ENCODE results near the gene UBE2D1.
A peak's percentile ranks its signal among the peaks of the same experiment; 100 is the strongest.

UBE2D1 gene

DNA sequence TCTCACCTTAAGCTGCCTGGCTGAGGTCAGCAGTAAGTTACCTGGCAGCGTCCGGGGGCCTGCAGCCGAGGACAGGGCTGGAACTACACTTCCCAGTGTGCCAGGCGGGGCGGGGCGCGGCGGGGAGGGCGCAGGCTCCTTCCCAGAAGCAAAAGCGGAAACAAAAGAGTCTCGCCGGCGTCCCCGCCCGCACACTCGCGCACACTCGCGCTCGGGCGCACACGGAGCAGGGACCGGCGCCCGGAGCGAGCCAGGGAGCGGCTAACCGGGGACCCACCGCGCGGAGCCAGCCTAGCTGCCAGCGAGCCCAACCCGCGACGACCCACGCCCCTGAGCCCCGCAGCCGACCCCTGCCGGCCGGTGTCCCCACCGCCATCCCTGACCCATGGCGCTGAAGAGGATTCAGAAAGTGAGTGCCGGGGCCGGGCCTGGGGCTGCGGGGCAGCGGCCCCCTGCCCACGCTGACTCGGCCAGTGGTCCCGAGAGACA is at the start of gene UBE2D1:
Gene UBE2D1 (plus strand): TSS at position 190 of the 489 bp plus-strand sequence. CDS start 196 bp downstream, at position 386.
- peak; percentile 87 for DNase-seq (ENCODE audit: low spot score)

DNA sequence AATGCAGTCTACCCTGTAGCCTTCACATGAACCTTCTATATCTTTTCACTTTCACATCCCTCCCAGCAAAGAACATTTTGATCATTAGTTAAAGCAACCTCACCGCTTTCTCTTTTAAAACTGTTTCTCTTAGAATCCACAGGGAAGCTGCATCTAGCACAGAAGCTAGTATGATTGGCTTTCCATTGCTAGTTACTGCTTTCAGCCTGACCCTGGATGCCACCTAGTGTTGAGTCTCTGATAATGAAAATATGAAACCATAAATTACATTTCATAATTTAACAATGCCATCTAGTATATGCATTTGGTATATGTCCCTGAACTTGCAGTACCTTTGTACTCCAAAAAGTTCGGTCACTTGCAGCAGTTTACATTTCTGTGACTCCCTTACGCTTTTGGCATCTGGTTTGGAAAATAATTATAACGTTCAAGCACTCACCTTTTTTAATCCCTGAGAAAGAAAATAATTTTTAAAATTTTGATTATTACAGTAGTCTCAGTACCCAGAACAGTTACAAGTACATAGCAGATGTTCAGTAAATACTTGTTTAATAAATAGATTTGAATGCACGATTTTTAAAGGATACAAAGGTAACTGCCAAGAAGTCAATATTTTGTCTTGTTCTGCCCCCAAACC is 43.1 kb upstream of the UBE2D1 start:
- DNase-seq (ENCODE audit: low spot score), result peak; percentile 43

DNA sequence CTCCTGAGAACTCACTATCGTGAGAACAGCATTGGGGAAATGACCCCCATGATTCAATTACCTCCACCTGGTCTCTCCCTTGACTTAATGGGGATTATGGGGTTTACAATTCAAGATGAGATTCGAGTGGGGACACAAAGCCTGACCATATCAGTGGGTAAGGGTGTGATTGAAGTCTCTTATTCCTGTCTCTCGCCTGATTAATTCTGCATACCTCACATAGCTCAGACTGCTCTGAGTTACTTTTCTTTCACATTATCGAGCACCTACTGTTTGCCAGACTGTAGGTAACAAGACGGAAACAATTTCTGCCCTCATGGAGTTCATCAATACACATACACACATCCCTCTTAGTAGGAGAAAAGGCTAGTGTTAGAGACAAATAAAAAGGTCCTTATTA is 40.8 kb upstream of the UBE2D1 start:
- DNase-seq (ENCODE audit: low spot score), result no peak

DNA sequence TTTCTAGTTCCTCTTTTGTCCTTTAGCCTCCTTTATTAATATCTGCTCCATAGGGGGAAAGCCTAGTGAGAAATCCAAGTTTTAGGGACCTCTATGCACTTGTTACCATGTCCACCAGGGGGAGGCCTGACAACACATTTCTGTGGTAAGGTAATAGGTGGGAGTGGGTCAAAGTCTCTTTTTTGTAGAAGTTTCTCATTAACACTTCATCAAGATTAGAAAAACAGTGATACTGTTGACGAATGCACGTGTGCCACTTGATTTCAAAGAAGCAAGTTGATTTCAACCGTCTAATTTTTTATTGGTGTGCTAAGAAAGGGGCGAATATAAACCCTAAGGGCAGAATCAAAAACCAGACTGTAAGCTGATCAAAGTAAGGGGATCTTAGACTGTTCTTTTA is 35.2 kb upstream of the UBE2D1 start:
- peak; percentile 55 for DNase-seq (ENCODE audit: low spot score)

DNA sequence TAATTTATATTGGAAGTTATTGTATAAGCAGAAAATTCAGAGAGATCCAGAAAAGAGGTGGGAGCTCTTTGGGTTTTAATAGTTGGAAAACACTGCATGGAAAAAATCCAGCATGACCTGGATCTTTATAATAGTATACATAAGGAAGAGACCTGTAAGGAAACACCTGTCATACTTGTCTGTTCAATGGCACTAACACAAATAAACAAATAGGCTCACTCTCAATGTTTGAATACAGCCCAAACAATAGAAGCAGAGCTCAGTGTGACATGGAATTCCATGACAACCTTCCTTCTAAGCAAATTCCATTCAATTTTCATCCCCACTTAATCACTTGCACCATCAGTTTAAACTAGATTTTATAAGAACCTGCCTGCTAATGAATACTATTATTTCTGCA is 34.1 kb upstream of the UBE2D1 start:
- no peak for DNase-seq (ENCODE audit: low spot score)

DNA sequence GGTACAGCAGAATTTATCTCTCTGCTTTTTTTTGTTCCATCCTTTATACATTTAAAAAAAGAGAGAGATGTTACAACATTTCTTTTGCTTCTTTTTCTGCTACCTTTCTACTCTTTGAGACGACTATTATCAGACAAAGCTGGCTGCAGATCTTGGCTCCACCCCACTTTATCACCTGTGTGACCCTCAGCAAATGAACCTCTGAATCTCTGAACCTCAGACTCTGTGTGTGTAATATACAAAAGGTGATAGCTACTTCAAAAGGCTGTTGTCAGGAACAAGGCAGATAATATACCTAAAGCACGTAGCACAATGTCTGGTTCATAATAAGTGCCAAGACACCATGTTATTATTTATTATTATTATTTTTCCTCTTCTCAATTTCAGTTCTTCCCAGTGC is 32.6 kb upstream of the UBE2D1 start:
- no peak for DNase-seq (ENCODE audit: low spot score)

DNA sequence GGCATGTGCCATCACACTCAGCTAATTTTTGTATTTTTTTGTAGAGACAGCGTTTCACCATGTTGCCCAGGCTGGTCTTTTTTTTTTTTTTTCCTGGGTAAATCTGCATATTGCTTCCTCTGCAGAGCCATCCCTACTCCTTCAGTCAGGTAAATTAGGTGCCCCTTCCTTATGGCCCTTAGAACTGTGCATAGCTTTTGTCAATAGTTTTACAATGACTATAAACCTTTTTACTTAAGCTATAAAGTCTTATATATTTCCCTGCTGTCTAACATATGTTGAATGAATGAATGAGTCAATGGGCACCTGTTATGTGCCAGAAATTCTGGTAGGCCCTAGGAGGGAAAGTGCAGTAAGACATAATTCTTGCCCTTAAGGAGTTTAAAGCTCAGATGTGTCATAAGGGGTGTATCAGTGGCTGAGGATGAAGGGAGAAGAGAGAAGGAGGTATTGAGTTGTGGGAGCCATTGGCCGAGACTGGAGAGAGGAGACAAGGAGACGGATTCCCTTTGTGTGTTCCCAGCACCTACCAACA is 30.6 kb upstream of the UBE2D1 start:
- DNase-seq (ENCODE audit: low spot score), result no peak

DNA sequence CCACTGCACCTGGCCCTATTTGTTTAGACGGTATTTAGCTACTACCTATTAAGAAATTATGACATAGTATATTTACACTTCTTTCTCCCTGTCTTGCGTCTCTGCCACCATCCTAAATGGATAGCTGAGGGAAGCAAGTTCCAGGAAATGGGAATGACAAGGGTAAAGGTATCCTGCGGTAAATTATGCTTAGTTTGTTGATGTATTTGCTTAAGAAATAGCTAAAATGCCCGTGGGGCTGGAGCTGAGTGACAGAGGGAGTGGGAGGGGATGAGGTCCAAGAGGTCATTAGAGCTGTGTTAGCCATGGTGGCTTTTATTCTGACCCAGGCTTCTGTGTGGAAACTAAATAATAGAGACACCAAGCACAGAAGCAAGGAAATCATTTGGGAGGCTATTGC is 29.0 kb upstream of the UBE2D1 start:
- DNase-seq (ENCODE audit: low spot score), result no peak

DNA sequence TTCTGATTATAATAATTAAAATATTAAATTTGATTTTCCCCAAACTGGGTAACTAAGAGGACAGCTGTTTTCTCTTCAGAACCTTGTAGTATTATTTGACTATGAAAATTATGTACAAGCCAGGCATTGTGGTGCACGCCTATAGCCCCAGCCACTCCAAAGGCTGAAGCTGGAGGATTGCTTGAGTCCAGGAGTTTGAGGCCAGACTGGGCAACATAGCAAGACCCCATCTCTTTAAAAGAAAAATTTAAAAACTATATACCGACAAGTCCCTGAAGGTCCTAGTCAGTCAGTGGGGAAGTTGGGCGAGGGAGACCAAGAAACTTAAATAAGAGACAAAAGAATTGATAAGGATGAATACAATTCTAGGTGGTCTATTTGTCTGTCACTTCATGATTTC is 27.1 kb upstream of the UBE2D1 start:
- DNase-seq (ENCODE audit: low spot score), result no peak

DNA sequence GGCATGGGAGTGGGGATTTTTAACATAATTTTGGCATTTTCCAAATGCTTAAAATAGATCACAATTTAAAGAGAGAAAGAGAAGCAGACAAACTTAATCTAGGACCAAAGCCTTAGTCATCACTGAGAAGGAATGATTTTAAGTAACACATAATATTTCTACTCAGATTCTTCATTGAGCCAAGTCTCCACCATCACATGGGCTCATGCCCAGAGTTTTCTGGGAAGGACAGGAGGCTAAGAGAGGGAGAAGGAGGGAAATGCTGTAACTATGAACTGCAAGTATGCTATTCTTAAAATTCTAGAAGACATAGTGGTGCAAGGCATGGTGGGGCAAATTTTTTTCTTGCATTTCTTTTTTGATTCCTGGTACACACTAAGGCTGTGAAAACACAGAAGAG is 23.8 kb upstream of the UBE2D1 start:
- DNase-seq (ENCODE audit: low spot score), result no peak

DNA sequence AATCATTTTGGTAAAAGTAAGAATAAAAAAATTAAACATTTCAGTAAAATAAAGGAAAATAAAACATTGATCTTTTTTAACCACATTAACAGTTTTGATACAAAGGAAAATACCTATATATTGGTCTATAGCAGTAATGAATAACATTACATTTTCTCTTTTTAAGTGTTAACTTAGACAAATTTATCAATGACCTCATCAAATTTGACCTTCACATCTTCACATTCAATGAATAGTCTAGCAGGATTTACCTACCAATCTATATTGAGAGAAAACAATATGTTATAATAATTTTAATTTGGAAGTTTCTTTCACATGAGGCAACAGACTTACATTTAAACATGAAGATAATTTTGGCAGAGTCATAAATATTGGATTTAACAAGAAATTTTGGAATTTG is 17.9 kb upstream of the UBE2D1 start:
- no peak for DNase-seq (ENCODE audit: low spot score)

DNA sequence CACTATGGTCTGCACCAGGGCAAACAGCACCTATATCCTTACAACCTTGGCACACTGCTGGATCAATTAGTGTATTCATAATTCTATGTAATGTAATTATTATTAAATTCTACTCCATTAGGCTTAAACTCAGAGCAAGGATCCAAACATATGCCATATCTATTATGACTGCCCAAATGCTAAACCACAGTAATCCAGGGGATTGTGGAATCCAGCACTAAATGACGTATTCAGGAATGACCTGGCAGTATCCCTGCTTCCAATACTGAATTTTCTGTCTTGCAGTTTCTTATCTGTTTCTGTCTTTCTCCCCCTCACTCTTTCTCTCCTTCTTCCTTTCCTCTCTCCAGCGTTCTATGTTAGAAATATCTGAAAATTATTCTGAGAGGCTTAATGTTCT is 16.5 kb upstream of the UBE2D1 start:
- DNase-seq (ENCODE audit: low spot score), result no peak

DNA sequence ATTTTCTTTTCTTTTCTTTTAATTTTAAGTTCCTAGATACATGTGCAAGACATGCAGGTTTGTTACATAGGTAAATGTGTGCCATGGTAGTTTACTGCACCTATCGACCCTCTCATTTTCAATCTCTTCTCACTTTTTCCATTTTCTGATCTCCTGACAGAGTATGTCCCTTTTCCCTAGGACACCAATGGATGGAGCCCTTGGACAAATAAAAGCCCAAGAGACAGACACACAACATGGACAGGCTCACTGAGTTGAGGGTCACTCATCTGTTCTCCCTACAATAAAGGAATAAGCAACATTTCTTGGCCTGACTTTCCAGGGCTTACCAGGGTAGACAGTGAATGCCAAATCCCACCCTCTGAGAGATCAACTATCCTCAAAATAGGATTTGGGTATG is 15.2 kb upstream of the UBE2D1 start:
- DNase-seq (ENCODE audit: low spot score), result no peak

DNA sequence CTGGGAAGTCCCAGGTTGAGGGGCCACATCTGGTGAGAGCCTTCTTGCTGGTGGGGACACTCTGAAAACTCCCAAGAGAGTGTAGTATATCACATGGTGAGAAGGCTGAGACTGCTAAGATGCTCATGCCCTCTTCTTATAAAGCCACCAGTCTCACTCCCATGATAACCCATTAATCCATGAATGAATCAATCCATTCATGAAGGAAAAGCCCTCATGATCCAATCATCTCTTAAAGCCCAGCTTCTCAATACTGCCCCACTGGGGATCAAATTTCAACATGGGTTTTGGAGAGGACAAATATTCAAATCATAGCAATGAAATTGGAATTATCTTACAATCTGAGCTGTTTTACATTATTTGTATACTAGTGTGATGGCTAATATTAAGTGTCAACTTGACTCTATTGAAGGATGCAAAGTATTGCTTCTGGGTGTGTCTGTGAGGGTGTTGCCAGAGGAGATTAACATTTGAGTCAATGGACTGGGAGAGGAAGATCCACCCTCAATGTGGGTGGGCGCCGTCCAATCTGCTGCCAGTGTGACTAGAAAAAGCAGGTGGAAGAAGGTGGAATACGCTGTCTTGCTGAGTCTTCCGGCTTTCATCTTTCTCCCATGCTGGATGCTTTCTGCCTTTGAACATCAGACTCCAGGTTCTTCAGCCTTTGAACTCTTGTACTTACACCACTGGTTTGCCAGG is 14.3 kb upstream of the UBE2D1 start:
- DNase-seq (ENCODE audit: low spot score), result no peak

DNA sequence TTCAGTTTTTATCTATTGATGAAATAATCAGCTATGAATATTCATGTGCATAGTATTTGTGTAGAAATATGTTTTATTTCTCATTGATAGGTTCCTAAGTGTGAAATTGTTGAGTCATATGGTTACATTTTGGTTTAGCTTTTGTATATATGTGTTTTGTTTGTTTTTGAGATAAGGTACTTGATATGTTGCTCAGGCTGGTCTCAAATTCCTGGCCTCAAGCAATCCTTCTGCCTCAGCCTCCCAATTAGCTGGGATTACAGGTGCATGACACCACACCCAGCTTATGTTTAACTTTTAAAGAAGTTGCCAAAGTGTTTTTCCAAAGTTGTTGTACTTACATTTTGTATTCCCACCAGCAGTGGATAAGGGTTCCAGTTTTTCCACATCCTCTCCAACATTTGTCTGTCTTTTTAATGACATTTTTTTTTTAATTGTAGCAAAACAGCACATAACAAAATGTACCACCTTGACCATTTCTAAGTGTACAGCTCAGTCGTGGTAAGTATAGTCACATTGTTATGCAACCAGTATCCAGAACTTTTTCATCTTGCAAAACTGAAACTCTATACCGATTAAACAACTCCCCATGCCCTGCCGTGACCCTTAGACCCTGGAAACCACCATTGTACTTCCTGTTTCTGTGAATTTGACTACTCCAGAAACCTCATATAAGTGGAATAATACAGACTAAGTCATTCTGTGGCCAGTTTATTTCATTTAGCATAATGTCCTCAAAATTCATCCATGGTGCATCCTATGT is 12.6 kb upstream of the UBE2D1 start:
- DNase-seq (ENCODE audit: low spot score), result no peak

DNA sequence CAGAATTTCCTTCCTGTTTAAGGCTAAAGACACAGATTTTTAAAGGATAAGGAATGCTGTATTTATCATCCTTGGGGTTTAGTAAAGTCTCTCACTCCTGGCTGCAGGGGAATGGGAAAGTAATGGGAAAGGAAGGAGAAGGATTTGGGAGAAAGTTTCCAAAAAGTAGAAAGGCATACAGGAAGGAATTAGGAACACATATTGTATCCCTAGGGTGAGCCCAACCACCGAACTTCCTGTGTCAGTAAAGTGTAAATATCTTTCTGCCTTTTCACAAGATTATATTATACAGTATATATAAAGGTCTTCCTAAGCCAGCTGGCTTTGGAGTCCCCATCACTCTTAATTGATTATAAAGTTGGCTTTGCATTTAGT is 12.0 kb upstream of the UBE2D1 start:
- no peak for DNase-seq (ENCODE audit: low spot score)

DNA sequence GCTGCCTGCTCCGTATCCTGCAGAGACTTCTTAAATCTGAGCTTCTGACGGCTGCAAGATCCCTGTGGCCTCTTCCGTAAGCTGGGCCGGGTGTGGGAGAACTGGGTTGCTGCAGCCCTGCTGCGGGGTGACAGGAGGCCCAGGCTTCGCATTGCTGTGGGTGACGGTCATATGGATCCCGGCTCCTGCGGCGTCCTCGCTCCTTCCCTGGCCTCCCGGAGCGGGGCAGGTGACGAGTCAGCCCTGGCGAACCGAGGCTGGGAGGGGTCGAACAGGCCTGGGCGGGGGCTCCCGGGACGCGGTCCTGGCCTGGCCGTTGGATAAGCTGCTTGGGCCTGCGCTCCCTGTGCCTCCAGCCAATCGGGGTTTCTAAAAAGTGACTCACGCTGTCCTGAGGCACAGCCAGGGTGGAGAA is 7.8 kb upstream of the UBE2D1 start:
- no peak for DNase-seq (ENCODE audit: low spot score)

DNA sequence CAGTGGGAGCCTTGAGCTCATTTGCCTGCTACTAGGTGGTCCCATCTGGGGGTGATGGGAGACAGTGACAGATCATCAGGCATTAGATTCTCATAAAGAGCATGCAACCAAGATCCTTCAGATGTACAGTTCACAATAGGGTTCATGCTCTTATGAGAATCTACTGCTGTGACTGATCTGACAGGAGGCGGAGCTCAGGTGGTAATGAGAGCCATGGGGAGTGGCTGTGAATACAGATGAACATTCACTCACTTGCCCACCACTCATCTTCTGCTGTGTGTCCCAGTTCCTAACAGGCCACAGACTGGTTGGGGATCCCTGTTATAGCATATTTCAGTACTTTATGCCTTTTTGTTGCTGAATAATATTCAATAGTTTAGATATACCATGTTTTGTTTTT is 6.6 kb upstream of the UBE2D1 start:
- no peak for DNase-seq (ENCODE audit: low spot score)

DNA sequence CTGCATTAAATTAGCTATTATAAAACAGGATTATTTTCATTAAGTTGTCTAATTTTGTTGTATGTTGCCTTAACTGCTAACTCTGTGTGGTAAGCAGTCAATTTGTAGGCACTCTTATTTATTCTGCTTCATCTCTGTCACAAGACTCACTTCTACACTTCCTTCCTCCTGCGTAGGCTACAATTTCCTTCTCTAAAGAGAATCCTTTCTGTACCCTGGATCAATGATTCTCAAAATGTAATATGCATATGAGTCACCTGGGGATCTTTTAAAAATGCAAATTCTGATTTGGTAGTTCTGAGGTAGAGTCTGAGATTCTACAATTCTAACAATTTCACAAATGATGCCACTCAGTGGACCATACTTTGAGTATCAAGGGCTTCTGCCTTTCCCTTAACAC is 4.4 kb upstream of the UBE2D1 start:
- DNase-seq (ENCODE audit: low spot score), result no peak

DNA sequence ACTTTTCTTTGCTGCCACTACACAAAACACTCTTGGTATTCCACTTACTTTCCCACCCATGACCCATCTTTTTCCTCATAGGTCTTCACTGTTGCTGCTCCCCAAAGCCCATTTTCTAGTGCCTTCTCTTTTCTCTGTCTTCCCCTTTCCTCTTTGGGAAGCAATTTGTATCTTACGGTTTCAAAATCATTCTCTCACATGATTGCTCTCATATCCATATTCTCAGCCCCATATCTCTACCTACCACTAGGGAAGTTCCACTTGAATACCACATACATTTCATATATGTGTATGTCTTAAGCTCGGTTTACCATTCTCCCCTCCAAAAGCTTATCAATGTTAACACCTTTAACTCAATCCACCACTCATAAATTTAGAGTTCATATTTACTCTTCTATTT is 3.2 kb upstream of the UBE2D1 start:
- DNase-seq (ENCODE audit: low spot score), result no peak

DNA sequence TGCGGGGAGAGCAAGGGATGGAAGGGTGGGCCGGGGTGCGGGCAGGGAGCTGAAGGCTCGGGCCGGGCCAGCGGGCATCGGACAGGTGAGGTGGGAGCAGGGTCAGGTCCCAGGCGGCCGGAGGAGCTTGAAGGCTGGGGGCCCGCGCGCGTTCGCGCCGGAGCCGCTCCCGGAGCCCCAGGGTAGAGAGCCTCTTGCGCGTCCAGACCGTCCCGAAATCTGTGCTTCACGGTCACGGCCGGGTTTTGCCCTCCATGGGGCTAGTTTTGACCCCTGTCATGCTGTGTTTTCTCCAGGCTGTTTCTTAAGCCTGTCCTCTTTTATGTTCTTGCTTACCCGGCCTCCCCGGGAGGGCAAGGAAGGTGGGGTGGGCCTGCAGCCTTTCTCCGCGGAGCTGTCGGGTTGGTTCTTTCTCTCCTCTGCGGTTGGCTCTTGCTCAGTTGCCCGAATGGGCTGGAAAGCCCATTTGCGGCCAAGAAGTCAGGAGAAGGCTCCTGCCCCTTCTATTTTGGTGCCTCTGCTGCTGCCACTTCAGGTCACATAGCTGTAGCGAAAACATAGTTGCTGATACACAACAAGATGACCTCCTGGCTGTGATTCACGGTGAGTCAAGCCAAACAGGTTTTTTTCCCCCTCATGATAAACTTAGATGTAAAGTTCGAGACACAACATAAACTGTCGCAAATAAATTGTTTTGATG is 650 bp downstream of the UBE2D1 start:
- no peak for DNase-seq (ENCODE audit: low spot score)

DNA sequence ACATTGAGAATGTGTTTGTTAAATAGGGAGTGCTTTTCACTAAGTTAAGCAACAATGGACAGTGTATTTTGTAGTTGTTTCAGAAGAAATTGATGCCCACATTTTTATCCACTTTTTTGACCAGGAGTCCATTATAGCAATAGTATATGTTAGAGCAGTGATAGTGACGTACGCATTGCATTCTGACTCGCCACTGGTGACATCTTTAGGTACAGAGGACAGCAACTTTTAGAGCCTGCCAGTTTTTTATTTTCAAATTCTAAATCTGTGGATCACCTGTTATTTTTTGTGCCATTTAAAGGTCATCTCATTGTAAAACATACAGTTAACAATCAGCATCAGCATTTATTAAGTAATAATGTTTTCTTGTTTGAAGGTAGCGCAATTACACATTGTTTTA is 1.4 kb downstream of the UBE2D1 start:
- DNase-seq (ENCODE audit: low spot score), result no peak
